KMS-11 (cell line): ENCODE measurements around the gene HOXB6.

ENCODE experiments used
- H2AFZ ChIP-seq: fragments of 200-600 bp; sonication (generic); 2 replicates; pipeline ENCODE4 v1.6.1; 2016; ENCODE audit warnings: antibody characterized with exemption, mixed run types, low read depth
- H3K27ac ChIP-seq: fragments of 200-600 bp; sonication (generic); 2 replicates; pipeline ENCODE4 v1.6.1; 2016; ENCODE audit warnings: mild to moderate bottlenecking, mixed run types
- H3K27me3 ChIP-seq: fragments of 200-600 bp; sonication (generic); 2 replicates; pipeline ENCODE4 v1.6.1; 2017; ENCODE audit warnings: mild to moderate bottlenecking, low read depth, mixed run types, moderate library complexity; ENCODE audit not compliant: insufficient read depth
- H3K36me3 ChIP-seq: fragments of 200-600 bp; sonication (generic); 2 replicates; pipeline ENCODE4 v1.6.1; 2017; ENCODE audit warnings: mild to moderate bottlenecking, mixed run types; ENCODE audit not compliant: insufficient read depth
- H3K4me1 ChIP-seq: fragments of 200-600 bp; sonication (generic); 2 replicates; pipeline ENCODE4 v1.6.1; 2016; ENCODE audit warnings: mild to moderate bottlenecking, low read depth, mixed run types; ENCODE audit not compliant: poor library complexity, severe bottlenecking
- H3K4me2 ChIP-seq: fragments of 200-600 bp; sonication (generic); 2 replicates; pipeline ENCODE4 v1.7.0; 2016; ENCODE audit warnings: mild to moderate bottlenecking, mixed run types
- H3K4me3 ChIP-seq: fragments of 200-600 bp; sonication (generic); IDR thresholded peaks from 2 replicates; pipeline ENCODE4 v1.6.1; 2017; ENCODE audit warnings: low read depth, low read length, mixed read lengths; ENCODE audit not compliant: insufficient read depth
- H3K79me2 ChIP-seq: fragments of 200-600 bp; sonication (generic); 2 replicates; pipeline ENCODE4 v1.6.1; 2016; ENCODE audit warnings: low read depth, mixed run types; ENCODE audit not compliant: insufficient read depth
- H3K9ac ChIP-seq: fragments of 200-600 bp; sonication (generic); 2 replicates; pipeline ENCODE4 v1.6.1; 2016; ENCODE audit warnings: mild to moderate bottlenecking, mixed run types
- H4K20me1 ChIP-seq: fragments of 200-600 bp; sonication (generic); 2 replicates; pipeline ENCODE4 v1.6.1; 2016; ENCODE audit warnings: mild to moderate bottlenecking, mixed run types; ENCODE audit not compliant: insufficient read depth
- TF ChIP-seq, protein P1 (sequence below): fragments of 200-600 bp; sonication (generic); conservative IDR thresholded peaks from 2 replicates; pipeline ENCODE4 v1.6.1; 2017; ENCODE audit warnings: low read depth, mild to moderate bottlenecking, antibody characterized with exemption, low read length, moderate library complexity, mixed read lengths

Gene HOXB6

DNA sequence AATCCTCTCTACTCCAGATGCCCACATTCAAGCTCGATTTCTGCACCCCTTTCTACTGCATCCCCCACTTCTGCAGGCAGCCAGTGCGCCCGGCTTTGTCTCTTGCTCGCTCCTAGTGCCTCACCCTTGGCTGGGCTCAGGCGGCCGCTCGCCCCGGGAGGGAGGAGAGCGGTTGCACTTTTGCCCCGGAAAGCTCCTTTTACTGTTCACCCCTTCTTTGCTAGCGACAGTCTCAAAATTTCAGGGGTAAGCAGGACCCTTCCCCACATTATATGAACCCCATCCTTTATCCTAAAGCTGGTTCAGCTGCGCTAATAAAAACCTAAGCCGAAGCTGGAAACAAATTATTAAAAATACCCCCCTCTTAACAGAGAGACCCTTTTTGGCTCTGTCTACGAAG lies 12.2 kb downstream of the HOXB6 start:
- H3K79me2 ChIP-seq = no peaks in the 10 kb centered on the region

DNA sequence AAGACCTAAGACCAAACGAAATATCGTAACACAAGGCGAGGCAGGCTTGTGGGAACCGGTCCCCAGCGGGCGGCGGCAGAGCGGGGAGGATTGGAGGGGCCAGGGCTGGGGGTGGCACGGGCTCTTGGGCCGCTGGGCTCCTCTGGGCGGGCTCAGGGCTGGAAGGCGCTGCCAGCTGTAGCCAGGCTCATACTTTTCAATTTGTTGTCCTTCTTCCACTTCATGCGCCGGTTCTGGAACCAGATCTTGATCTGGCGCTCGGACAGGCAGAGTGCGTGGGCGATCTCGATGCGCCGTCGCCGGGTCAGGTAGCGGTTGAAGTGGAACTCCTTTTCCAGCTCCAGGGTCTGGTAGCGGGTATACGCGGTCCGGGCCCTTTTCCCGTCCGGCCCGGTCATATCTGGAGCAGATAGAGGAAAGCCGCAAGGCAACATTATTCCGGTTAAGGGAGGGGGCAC lies 12.7 kb downstream of the HOXB6 start:
- Histone ChIP-seq H3K36me3 (no peaks in the 10 kb centered on the region), H3K4me2 (no peak overlapping the region), H3K4me1 (peaks cover 5% of the 10 kb centered on the region), H4K20me1 (no peaks in the 10 kb centered on the region), H3K27ac (no peak overlapping the region), H3K4me3 (no peak overlapping the region), H2AFZ (no peak overlapping the region), H3K9ac (no peak overlapping the region), H3K79me2 (no peaks in the 10 kb centered on the region), H3K27me3 (peaks cover 7% of the 10 kb centered on the region)
- TF ChIP-seq, protein P1, sequence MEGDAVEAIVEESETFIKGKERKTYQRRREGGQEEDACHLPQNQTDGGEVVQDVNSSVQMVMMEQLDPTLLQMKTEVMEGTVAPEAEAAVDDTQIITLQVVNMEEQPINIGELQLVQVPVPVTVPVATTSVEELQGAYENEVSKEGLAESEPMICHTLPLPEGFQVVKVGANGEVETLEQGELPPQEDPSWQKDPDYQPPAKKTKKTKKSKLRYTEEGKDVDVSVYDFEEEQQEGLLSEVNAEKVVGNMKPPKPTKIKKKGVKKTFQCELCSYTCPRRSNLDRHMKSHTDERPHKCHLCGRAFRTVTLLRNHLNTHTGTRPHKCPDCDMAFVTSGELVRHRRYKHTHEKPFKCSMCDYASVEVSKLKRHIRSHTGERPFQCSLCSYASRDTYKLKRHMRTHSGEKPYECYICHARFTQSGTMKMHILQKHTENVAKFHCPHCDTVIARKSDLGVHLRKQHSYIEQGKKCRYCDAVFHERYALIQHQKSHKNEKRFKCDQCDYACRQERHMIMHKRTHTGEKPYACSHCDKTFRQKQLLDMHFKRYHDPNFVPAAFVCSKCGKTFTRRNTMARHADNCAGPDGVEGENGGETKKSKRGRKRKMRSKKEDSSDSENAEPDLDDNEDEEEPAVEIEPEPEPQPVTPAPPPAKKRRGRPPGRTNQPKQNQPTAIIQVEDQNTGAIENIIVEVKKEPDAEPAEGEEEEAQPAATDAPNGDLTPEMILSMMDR = no peak

More for the DNA sequence above, 12.2 kb downstream of the HOXB6 start:
- Histone ChIP-seq H3K27me3 (peaks cover 10% of the 10 kb centered on the region), H4K20me1 (no peaks in the 10 kb centered on the region), H3K36me3 (no peaks in the 10 kb centered on the region), H2AFZ (no peak overlapping the region), H3K27ac (no peak overlapping the region), H3K4me3 (no peak overlapping the region), H3K4me2 (no peak overlapping the region), H3K9ac (no peak overlapping the region), H3K4me1 (peaks cover 5% of the 10 kb centered on the region)
- TF ChIP-seq, protein P1 = no peak

DNA sequence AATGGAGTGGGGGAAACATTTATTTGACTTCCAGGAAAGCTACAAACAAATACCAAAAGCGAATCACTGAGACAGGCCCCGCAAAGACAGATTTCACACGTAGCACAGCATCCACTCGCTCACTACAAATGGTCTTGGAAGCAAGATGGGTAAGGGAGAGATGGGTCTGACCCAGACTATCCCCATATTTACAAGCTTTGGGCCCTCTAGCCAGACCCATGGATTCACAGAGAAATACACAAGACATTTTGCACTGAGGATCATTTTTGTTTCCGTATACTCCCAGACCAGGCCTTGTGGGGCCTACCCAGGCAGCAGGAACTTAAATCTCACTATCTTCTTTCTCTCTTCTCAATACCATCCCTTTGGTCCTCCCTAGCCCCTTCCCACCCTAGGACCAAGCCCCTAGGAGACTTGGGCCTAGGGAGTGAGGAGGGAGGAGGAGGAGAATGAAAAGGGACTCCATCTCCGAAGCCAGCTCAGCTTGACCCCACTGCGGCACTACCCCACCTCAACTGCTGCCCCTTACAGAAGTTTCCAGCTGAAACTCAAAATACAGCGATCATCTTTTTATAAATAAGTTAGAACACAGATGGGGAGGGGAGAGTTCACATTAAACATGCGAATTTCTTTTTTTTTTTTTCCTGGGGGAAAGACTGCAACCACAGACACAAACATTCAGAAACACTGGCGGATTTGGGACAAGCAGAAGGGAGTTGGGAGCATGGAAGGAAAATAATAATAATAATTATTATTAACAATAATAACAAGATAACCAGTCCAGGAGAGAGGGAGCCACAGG lies 13.3 kb downstream of the HOXB6 start:
- no peak overlapping the region for H3K4me2 ChIP-seq
- H4K20me1 ChIP-seq = no peaks in the 10 kb centered on the region
- H2AFZ ChIP-seq = no peak overlapping the region
- H3K27me3 ChIP-seq = peaks cover 6% of the 10 kb centered on the region
- H3K9ac ChIP-seq = no peak overlapping the region
- H3K36me3 ChIP-seq = no peaks in the 10 kb centered on the region
- H3K79me2 ChIP-seq = no peaks in the 10 kb centered on the region
- H3K27ac ChIP-seq = no peak overlapping the region
- TF ChIP-seq, protein P1 = no peak
- peaks cover 5% of the 10 kb centered on the region for H3K4me1 ChIP-seq
- no peak overlapping the region for H3K4me3 ChIP-seq

DNA sequence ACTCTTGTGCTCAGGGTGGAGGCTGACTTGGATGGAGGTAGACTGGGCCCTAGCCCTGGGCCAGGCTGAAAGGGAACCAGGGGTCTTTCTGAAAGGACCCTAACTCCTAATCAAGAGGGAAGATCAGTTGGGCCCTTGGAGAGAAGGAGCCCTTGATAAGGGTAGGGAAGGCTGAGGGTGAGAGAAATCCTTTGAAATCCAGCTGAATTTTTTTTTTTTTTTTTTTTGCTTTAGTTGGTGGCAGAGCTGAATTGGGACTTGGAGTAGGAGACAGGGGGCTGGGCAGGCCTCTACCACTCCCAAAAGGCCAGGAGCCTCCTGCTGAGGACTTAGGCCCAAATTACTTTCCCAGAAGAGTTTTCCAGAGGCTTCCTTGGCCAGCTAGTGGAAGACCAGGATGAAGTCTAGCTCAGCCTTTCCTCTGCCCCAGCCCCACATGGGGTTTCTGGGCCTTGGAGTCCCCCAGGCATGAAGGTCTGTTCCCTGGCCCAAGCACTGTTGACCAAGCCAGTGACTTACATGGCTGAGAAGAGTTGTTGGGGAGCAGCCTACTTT lies 14.1 kb downstream of the HOXB6 start:
- Histone ChIP-seq H3K79me2 (no peaks in the 10 kb centered on the region), H3K4me1 (peaks cover 5% of the 10 kb centered on the region), H3K4me2 (no peak overlapping the region), H3K27me3 (peaks cover 6% of the 10 kb centered on the region), H3K4me3 (no peak overlapping the region), H4K20me1 (no peaks in the 10 kb centered on the region), H2AFZ (no peak overlapping the region), H3K27ac (no peak overlapping the region), H3K9ac (no peak overlapping the region), H3K36me3 (no peaks in the 10 kb centered on the region)
- TF ChIP-seq, protein P1 = no peak
